GM18909 (cell line): ENCODE measurements around the gene ARHGAP22.

Experiments used
- ATAC-seq: cut with Tn5 transposase; IDR thresholded peaks from one replicate; pipeline ENCODE4 v1.9.1; 2021; ENCODE audit warnings: mild to moderate bottlenecking; ENCODE audit not compliant: unreplicated experiment, poor library complexity

The ARHGAP22 gene

GRCh38 chr10:48406658-48407057 lies 198.2 kb downstream of the ARHGAP22 start:
- no peak for ATAC-seq

- no peak for ATAC-seq
Measured at GRCh38 chr10:48406204-48406603, 198.7 kb downstream of the ARHGAP22 start.

DNA sequence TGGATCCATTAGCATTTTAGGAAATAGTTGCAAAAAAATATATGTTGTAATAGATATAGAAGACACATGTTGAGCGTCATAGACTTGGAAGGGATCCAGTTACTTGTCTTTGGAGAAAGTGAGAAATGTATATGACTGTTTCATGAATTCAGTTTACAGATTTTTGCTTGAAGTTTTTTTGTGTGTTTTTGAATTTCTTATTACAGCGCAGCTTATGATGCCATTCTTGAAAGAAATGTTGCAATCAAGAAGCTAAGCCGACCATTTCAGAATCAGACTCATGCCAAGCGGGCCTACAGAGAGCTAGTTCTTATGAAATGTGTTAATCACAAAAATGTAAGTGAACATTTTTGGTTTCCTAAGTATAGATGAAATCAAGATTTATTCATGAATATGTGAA lies 200.2 kb downstream of the ARHGAP22 start:
- no peak for ATAC-seq

DNA sequence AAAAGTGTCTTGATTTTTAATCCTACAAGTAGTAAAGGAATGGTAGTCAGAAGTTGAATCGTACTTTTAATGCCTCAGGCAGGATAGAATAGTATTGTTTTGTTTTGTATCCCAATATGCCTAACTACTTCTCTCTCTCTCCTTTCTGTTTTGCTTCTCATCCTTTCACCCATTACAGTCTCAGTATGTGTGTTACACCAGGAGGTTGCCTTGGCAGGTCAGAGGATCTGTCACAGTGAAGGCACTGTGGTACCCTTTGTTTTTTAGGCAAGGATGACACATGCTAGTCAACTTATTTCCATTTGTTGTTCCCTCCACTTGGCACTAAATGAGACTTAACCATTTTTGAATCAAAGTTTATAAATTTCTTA lies 204.0 kb downstream of the ARHGAP22 start:
- ATAC-seq = no peak

- no peak for ATAC-seq
Measured at GRCh38 chr10:48400129-48400849, 204.6 kb downstream of the ARHGAP22 start.

DNA sequence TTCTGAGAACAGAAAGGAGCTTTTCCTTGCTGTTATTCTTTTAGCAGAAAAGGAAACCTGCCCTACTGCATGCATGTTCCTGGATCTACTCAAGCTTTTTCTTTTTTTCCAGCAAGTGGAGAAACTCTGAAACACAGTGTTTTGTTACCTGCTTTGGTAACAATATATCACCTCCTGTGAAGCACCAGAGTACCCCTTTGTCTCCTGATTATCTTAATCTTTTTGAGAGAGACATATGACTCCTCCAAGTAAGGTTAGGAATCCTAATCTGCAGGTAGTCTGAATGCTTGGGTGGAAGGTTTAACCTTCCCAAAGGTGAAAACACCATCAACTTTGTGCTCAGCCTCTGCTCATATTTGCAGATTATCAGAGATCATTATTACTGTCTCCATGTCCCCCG lies 205.3 kb downstream of the ARHGAP22 start:
- ATAC-seq = no peak

DNA sequence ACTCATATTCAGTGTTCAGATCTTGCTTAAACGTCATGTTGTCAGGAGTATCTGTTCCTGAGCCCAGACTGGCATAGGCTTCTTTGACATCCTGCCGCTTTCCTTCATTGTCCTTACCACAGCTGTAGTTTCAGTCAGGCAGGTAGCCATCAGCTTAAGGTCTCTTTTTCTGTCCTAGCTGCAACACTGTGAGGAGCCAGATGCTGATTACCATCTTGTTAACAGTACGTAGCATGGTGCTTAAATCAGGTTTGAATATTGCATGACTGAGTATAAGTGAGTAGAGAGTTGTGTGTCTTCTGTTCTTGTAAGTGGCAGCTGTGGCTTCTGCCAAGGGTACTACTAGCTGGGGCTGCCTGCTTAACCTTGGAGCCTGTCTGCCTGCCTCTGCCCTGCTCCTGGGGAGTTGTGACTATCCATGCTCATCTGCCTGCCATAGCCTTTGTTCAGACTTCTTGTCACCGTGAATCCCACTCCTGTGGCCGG lies 205.8 kb downstream of the ARHGAP22 start:
- no peak for ATAC-seq

DNA sequence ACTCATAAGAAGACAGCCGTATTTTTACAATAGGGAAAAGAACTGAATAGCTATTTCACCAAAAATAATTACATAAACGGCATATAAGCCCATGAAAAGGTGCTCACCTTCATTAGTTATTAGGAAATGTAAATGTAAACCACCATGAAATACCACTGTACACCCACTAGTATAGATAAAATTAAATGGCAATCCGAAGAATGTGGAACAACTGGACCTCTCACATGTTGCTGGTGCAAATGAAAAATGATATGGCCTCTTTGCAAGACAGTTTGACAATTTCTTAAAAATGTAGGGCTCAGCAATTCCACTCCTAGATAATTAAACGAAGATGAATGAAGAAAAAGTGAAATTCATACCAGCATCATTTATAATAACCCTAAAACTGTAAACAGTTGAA lies 206.6 kb downstream of the ARHGAP22 start:
- ATAC-seq = no peak
